ENCODE measurements around the gene RPL26.
"Not testable (repeated sequence)": the region's sequence is repeated elsewhere in the genome, so short reads cannot be mapped to it uniquely, and the experiment has no call there.

RPL26 gene

DNA sequence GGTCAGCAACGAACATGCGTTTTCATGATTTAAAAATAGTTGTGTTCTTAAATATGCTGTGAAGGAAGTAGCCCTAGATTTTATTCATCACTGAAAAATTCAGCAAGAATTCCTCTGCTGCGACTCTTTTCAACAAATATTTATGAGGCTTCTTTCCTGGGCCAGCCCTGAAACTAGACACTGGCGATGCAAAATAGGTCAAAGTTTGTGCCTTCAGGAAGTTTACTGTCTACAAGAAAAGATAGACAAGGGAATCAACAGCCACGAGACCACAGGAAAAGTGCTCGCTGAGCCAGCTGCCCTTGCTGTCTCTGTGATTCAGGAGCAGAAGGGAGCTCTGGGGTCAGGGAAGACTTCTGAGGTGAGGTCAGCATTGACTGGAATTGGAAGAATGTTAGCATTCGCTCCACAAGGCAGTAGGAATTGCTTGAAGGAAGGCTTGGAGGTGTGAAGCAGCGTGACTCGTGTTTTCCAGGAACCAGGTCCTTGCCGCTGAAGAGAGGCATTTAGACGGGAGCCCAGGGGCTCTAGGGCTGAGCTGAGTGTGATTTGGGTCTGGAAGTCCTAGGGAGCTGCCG lies 1.9 kb upstream of the RPL26 start:
- Histone ChIP-seq H3K9ac (ENCODE audit: low read depth, low read length) (peak overlapping the region; percentile 98), H3K9me3 (ENCODE audit: control insufficient read depth, insufficient read depth, low read length) (no peaks in the 10 kb centered on the region)

DNA sequence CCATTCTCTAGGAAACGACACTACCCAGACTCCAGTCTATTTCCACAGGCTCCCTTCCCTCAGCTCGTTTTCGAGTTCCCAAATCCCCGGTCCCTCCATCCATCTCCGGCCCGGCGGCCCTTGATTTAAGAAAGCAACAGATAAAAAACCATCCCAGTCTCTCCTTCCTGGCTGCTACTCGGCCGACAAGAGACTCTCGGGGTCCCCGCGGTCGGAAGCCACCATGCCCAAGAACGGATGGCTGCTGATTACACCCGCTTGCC lies 182 bp downstream of the RPL26 start:
- Histone ChIP-seq H3K36me3 (ENCODE audit: insufficient read depth, low read length) (peaks cover 35% of the 10 kb centered on the region), H3K4me1 (ENCODE audit: insufficient read depth, low read length) (peaks cover 24% of the 10 kb centered on the region), H3K9me3 (ENCODE audit: control insufficient read depth, insufficient read depth, low read length) (no peaks in the 10 kb centered on the region), H3K9ac (ENCODE audit: low read depth, low read length) (peak overlapping the region; percentile 98)

More for the DNA sequence above, 1.9 kb upstream of the RPL26 start:
- Histone ChIP-seq H3K36me3 (ENCODE audit: insufficient read depth, low read length) (peaks cover 23% of the 10 kb centered on the region), H3K4me1 (ENCODE audit: insufficient read depth, low read length) (peaks cover 24% of the 10 kb centered on the region)

DNA sequence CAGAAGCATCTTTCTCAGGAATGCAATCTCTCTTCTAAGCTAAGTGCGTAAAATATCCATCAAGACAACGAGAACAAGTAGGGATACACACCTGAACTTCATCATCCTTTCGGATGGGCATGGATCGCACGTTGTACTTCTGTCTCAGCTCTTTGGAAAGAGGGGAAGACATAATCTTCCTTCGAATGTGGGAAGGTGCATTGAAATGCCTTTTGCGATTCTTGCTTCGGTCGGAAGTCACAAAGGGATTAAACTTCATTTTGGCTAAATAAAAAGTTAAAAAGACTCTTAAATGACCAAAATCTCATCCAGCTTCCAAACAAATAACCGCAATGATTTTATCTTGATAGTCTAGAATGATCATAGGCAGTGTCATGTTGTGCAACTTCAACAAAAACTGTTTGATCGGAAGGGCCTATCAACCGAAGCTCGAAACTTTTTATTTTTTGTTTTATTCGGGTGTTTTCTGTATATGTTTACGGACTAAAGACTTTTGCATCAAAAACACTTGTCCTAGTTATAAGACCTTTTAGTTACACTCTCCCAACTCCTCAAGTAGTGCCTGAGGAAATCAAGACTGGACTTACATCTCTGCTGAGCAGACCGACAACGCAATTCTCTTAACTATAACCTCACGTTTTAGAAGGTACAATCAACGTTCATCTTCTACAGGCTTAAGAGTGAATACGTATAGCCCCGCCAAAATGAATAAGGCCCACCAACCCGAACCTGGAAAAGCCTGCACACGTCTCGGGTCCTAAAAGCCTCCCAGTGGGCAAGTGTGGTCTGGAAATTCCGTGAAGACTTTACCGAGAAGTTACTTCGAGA lies 727 bp downstream of the RPL26 start:
- Histone ChIP-seq H3K9me3 (ENCODE audit: control insufficient read depth, insufficient read depth, low read length) (no peaks in the 10 kb centered on the region; the same call in 1 of the 2 replicates), H3K36me3 (ENCODE audit: insufficient read depth, low read length) (peaks cover 40% of the 10 kb centered on the region), H3K9ac (ENCODE audit: low read depth, low read length) (peak overlapping the region; percentile 98), H3K4me1 (ENCODE audit: insufficient read depth, low read length) (peaks cover 24% of the 10 kb centered on the region)

DNA sequence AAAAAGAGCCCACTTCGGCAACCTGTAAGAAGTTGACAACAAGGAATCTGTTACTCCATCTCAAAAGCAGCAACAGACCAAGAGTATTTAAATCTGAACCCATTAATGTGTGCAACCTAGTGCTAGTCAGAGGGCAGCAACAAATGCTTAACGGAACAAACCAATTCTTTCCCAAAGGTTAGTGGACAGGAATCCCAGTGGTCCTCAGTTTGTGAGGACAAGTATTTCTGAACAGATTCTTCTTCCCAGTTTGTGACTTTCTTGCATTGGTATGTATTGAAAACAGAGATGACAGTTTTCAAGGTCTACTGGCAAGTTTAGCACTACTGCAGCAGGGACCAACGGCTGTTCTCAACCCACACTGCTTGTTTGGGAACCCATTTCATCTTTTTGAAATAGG lies 2.9 kb downstream of the RPL26 start:
- no peak overlapping the region for H3K9ac ChIP-seq (ENCODE audit: low read depth, low read length)
- H3K4me1 ChIP-seq (ENCODE audit: insufficient read depth, low read length), result peaks cover 19% of the 10 kb centered on the region
- H3K36me3 ChIP-seq (ENCODE audit: insufficient read depth, low read length), result peaks cover 41% of the 10 kb centered on the region
- H3K9me3 ChIP-seq (ENCODE audit: control insufficient read depth, insufficient read depth, low read length), result no peaks in the 10 kb centered on the region; the same call in 1 of the 2 replicates

DNA sequence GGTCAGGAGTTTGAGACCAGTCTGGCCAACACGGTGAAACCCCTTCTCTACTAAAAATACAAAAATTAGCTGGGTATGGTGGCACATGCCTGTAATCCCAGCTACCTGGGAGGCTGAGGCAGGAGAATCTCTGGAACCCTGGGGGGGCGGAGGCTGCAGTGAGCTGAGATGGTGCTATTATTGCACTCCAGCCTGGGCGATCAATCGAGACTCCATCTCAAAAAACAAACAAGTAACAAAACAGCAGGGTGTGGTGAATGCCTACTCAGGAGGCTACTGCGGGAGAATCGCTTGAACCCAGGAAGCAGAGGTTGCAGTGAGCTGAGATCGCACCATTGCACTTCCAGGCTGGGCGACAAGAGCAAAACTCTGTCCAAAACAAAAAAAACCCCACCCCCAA lies 4.9 kb downstream of the RPL26 start:
- Histone ChIP-seq H3K36me3 (ENCODE audit: insufficient read depth, low read length) (peaks cover 41% of the 10 kb centered on the region), H3K4me1 (ENCODE audit: insufficient read depth, low read length) (peaks cover 12% of the 10 kb centered on the region)
- H3K9ac ChIP-seq (ENCODE audit: low read depth, low read length); H3K9me3 ChIP-seq (ENCODE audit: control insufficient read depth, insufficient read depth, low read length): not testable (repeated sequence)

DNA sequence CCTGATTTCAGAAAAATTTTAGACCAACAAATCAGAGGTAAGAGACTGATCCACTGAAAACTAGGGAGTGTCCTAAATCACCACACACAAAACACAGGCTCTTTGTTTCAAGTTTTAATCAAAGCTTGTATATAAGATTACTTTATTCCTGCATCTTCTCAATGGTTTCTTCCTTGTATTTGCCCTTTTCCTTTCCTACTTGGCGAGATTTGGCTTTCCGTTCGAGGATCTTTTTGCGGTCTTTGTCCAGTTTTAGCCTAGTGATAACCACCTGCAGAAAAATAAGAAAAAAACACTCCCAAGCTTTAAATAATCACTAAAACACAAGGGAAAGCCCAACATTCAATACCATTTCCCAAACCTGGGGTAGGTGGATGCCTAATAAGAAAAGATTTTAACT lies 5.6 kb downstream of the RPL26 start:
- H3K36me3 ChIP-seq (ENCODE audit: insufficient read depth, low read length), result peaks cover 41% of the 10 kb centered on the region
- H3K4me1 ChIP-seq (ENCODE audit: insufficient read depth, low read length), result peaks cover 12% of the 10 kb centered on the region
- H3K9me3 ChIP-seq (ENCODE audit: control insufficient read depth, insufficient read depth, low read length), result no peaks in the 10 kb centered on the region; the same call in 1 of the 2 replicates
- H3K9ac ChIP-seq (ENCODE audit: low read depth, low read length), result no peak overlapping the region

DNA sequence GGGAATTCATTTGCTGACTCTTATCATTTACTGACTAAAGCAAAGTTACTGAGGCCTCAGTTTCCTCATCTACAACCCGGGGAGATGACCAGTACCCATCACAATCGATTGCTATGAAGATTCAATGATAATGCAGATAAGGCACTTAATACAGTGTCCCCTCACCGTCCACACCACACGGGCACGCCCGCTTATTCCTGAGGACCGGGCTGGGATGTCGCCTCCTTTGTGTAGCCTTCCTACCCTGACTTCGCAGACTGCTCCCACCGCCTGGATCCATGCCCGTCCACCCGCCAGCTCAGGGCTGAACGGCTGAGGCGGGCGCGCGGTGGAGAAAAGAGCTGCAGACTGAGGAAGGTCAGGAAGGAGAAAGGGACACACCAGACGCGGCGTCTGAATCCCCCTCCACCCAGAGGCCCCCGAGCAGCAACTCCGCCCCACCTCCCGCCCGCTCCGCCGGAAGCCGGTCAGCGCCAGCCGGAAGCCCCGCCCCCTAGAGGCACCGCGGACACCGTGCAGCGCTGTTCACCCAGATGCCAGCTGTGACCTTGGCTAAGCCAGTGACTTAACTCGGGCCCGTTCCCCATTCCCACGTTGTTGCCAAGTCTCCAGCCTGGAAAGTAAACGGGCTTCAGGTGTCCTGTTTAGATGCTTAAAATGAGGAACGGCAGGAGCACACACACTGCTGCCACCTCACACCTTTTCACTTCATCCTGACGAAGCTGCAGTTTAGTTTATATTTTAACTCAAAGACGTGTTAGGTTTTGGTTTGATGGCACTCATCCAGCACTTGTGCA lies 6.5 kb downstream of the RPL26 start, which contains the start of gene KRABD2:
KRABD2 (minus strand) TSS at position 434 of the 797 bp plus-strand sequence.
- H3K4me1 ChIP-seq (ENCODE audit: insufficient read depth, low read length), result peaks cover 9% of the 10 kb centered on the region
- H3K36me3 ChIP-seq (ENCODE audit: insufficient read depth, low read length), result peaks cover 34% of the 10 kb centered on the region
- H3K9ac ChIP-seq (ENCODE audit: low read depth, low read length), result peak within 1 kb of the TSS; percentile 85

DNA sequence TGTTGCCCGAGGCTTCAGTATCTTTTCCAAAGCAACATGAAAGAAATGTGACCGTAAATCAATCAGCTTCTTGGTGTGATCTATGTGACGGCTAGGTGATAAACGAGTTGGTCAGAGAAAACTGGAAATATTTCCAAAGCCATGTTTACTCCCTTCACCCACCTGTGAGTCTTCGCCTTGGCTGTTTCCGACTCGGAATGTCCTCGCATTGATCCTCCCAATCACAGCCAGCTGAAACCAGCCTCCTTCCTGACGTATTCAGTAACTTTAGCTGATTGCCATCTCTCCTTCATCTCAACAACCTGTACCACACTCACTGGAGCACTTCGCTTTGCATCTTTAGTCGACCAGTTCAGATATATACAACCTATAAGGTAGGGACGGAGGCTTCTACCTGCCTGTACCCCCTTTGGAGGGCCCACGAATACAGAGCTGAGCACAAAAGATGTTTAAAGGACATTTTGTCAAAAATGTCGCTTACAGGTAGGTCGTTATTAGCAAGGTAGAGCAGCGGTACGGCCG lies 7.2 kb downstream of the RPL26 start:
- H3K9me3 ChIP-seq (ENCODE audit: control insufficient read depth, insufficient read depth, low read length), result no peaks in the 10 kb centered on the region; the same call in 1 of the 2 replicates
- H3K4me1 ChIP-seq (ENCODE audit: insufficient read depth, low read length), result peaks cover 4% of the 10 kb centered on the region
- H3K36me3 ChIP-seq (ENCODE audit: insufficient read depth, low read length), result peaks cover 27% of the 10 kb centered on the region
- H3K9ac ChIP-seq (ENCODE audit: low read depth, low read length), result peak overlapping the region; percentile 85

More for the DNA sequence above, 6.5 kb downstream of the RPL26 start, which contains the start of gene KRABD2:
- no peaks in the 10 kb centered on the region; the same call in 1 of the 2 replicates for H3K9me3 ChIP-seq (ENCODE audit: control insufficient read depth, insufficient read depth, low read length)

DNA sequence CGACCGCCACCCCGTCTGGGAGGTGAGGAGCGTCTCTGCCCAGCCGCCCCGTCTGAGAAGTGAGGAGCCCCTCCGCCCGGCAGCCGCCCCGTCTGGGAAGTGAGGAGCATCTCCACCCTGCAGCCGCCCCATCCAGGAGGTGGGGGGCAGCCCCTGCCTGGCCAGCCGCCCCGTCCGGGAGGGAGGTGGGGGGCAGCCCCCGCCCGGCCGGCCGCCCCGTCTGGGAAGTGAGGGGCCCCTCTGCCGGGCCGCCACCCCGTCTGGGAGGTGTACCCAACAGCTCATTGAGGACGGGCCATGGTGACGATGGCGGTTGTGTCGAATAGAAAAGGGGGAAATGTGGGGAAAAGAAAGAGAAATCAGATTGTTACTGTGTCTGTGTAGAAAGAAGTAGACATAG lies 9.1 kb downstream of the RPL26 start:
- H3K9me3 ChIP-seq (ENCODE audit: control insufficient read depth, insufficient read depth, low read length); H3K4me1 ChIP-seq (ENCODE audit: insufficient read depth, low read length); H3K9ac ChIP-seq (ENCODE audit: low read depth, low read length): not testable (repeated sequence)
- H3K36me3 ChIP-seq (ENCODE audit: insufficient read depth, low read length), result peaks cover 20% of the 10 kb centered on the region

DNA sequence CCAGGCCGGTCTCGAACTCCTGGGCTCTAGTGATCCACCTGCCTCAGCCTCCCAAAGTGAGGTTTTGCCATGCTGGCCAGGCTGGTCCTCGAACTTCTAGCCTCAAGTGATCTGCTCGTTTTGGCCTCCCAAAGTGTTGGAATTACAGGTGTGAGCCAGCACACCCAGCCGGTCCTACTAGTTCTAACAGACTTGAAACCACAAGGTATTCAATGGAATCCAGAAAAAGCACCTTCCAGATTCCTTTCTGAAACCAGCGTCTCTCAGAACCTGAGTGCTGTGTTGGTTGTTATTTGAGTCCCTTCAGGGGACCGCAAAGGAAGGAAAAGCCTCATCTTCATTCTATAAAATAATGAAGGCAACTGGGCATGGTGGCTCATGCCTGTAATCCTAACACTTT lies 10.6 kb downstream of the RPL26 start:
- no peak overlapping the region for H3K9ac ChIP-seq (ENCODE audit: low read depth, low read length)
- peaks cover 15% of the 10 kb centered on the region for H3K36me3 ChIP-seq (ENCODE audit: insufficient read depth, low read length)
- no peaks in the 10 kb centered on the region; the same call in 1 of the 2 replicates for H3K4me1 ChIP-seq (ENCODE audit: insufficient read depth, low read length)
- H3K9me3 ChIP-seq (ENCODE audit: control insufficient read depth, insufficient read depth, low read length), result no peaks in the 10 kb centered on the region

DNA sequence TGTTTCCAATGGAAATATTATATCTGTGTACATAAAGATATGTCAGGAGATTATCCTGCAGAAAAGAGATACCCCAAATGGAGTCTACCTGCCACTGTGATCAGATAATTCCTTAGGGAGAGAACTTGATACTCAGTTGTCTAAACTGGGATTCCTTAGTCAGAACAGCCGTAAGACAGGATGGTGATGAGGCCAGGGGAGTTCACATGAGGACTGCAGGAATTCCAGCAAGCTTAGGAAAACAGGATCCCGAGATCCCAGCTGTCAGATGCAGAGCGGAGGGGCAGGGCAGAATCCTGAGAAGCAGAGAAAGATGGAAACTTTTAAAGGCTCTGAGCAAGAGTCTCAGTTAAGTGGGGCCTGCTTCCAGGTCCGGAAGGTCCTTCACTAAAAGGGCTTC lies 11.2 kb downstream of the RPL26 start:
- peaks cover 12% of the 10 kb centered on the region for H3K36me3 ChIP-seq (ENCODE audit: insufficient read depth, low read length)
- no peaks in the 10 kb centered on the region; the same call in 1 of the 2 replicates for H3K4me1 ChIP-seq (ENCODE audit: insufficient read depth, low read length)
- no peak overlapping the region for H3K9ac ChIP-seq (ENCODE audit: low read depth, low read length)
- H3K9me3 ChIP-seq (ENCODE audit: control insufficient read depth, insufficient read depth, low read length), result no peaks in the 10 kb centered on the region

DNA sequence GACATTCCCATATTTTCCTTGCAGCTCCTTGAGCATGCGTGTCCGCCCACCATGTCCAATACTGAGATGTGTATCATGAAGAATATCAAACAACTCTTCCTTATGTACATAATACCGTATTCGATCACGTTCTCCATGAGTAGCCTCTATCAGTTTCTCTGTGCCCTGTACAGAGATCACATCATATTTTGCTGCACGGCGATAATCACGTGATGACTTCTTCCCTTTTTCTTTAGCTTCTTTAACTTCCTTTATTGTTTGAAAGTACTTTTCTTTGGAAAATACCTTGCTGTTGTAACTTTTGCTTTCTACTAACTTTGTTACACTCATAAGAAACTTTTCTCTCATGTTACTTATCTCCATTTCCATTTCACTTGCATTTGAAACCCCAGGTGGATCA lies 13.0 kb downstream of the RPL26 start:
- H3K36me3 ChIP-seq (ENCODE audit: insufficient read depth, low read length), result peaks cover 12% of the 10 kb centered on the region
- no peaks in the 10 kb centered on the region for H3K9me3 ChIP-seq (ENCODE audit: control insufficient read depth, insufficient read depth, low read length)
- peaks cover 5% of the 10 kb centered on the region; the same call in 1 of the 2 replicates for H3K4me1 ChIP-seq (ENCODE audit: insufficient read depth, low read length)
- no peak overlapping the region for H3K9ac ChIP-seq (ENCODE audit: low read depth, low read length)

DNA sequence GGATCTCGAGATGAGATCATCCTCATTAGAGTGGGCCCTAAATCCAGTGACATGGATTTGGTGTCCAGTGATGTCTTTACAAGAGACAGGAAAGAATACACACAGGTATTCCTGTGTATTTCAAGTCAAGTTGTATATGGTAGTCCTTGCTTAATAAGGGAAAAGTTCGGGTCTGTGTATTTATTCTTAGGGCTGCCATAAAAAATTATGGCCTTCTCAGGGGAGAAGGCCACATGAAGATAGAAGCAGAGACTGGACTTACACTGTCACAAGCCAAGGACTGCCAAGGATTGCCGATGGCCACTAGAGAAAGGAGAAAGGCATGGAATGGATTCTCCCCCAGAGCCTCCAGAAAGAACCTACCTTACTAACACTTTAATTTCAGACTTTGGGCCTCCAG lies 14.8 kb downstream of the RPL26 start:
- H3K9me3 ChIP-seq (ENCODE audit: control insufficient read depth, insufficient read depth, low read length), result no peaks in the 10 kb centered on the region
- H3K36me3 ChIP-seq (ENCODE audit: insufficient read depth, low read length), result peaks cover 12% of the 10 kb centered on the region
- no peak overlapping the region for H3K9ac ChIP-seq (ENCODE audit: low read depth, low read length)
- H3K4me1 ChIP-seq (ENCODE audit: insufficient read depth, low read length), result peaks cover 5% of the 10 kb centered on the region; the same call in 1 of the 2 replicates

DNA sequence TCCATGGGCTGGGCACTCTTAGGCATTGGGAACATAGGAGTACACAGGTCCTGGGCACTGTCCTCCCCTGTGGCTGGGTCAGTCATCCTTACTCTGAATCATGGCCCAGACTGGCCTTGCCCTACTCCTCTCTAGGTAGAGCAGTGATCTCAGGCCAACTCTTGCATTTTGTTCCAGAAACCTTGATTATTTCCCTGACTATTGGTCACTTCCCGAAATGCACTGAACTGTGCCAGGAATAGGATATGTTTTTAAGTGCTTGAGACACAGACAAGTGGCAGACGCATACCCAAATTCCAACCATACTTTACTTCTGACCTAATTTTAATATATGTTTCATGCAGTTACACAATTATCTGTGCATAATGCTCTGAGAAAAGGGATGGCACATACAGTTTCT lies 16.8 kb downstream of the RPL26 start:
- peaks cover 12% of the 10 kb centered on the region; the same call in 1 of the 2 replicates for H3K36me3 ChIP-seq (ENCODE audit: insufficient read depth, low read length)

More for the DNA sequence above, 16.8 kb downstream of the RPL26 start:
- no peak overlapping the region for H3K9ac ChIP-seq (ENCODE audit: low read depth, low read length)
- H3K9me3 ChIP-seq (ENCODE audit: control insufficient read depth, insufficient read depth, low read length), result no peaks in the 10 kb centered on the region
- peaks cover 10% of the 10 kb centered on the region for H3K4me1 ChIP-seq (ENCODE audit: insufficient read depth, low read length)

Data from ES-I3 (cell line).